Measurements from ENCODE around the gene FGF12. TPM values are rescaled to one million over a fixed set of nuclear protein-coding genes. Genes with fewer than 3 reads are reported as not detected.

FGF12 gene
- polyA plus RNA-seq, 3 donors: not detected

DNA sequence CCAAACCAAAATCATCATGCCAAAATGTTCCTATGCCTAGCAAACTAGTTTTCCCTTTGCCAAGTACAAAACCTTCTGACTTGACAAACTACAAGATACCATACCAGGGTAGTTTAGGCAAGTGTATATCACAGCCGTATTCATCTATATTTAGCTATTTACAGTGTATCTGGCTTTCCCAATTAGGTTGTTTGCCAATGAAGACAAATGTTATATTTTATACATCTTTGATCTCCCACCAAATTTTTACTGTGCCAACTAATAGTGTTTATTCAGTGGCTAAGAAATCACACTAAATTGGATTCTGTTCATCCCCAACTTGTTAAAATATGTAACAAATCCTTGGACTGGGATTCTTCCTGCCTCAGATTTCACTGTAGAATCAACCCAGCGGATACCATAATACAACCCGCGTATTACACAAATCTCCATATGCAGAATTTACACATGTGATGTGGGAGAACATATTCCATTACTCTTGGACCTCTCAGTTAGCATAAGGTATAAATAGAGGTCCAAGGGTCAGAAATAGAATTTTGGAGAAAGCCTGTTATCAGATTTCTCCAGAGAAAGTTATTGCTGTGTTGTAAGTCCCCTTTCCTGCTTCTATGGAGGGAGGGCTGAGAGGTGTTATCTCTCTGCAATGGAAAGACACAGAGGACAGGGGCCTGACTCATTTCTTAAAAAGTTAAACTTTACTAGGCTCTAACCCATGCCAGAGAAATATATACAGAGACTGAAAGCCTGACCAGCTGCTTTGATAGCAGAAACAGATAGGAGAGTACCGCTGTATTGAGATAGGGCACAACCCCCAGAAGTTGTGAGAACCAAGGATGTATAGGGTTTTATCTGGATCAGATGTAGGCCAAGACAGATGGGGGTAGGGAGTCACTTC, 467.0 kb downstream of the FGF12 start:
- H4K20me1 ChIP-seq (ENCODE audit: insufficient read depth, low read length): no peaks in the 10 kb centered on the region
- DNase-seq: no peak
- no CpG with 5 or more reads among the region's 5 CpGs for WGBS (ENCODE audit: insufficient coverage)

GRCh38 chr3:192259661-192260060, 467.7 kb downstream of the FGF12 start:
- no peak overlapping the region for H3K9ac ChIP-seq (ENCODE audit: insufficient read depth, low read length, poor library complexity, severe bottlenecking)
- Mint-ChIP-seq H3K4me3 (no peak overlapping the region), H3K4me1 (no peaks in the 10 kb centered on the region), H3K27ac (no peak overlapping the region), H3K27me3 (ENCODE audit: low read depth in 3 of 3) (no peaks in the 10 kb centered on the region), H3K36me3 (no peaks in the 10 kb centered on the region), H3K9me3 (peaks cover 0 to 4% (median 0%) of the 10 kb centered on the region in 7 donors)
- H3K79me2 ChIP-seq (ENCODE audit: insufficient read depth, low read length): no peaks in the 10 kb centered on the region
- H3K27me3 ChIP-seq (ENCODE audit: control insufficient read depth in 2 of 2, insufficient read depth in 2 of 2, low read length in 2 of 2): no peaks in the 10 kb centered on the region
- no peak overlapping the region for H3K27ac ChIP-seq (ENCODE audit: low read depth in 1 of 2, low read length in 2 of 2)
- no peaks in the 10 kb centered on the region for H3K9me3 ChIP-seq (replicated peaks in 1 of 2; ENCODE audit: control insufficient read depth in 1 of 2, insufficient read depth in 1 of 2, low read length in 2 of 2)
- intact Hi-C loops (cut with micrococcal nuclease): no loop called here
- H3K4me2 ChIP-seq (replicated peaks; ENCODE audit: extremely low read depth, low read length, poor library complexity, severe bottlenecking): no peak overlapping the region
- H2AFZ ChIP-seq (ENCODE audit: insufficient read depth, low read depth, low read length, poor library complexity, severe bottlenecking): no peak overlapping the region
- no peaks in the 10 kb centered on the region for H4K20me1 ChIP-seq (ENCODE audit: insufficient read depth, low read length)
- H3K4me3 ChIP-seq (replicated peaks in 1 of 3; ENCODE audit: low read depth in 2 of 3, low read length in 3 of 3): no peak overlapping the region
- TF ChIP-seq, protein P1, sequence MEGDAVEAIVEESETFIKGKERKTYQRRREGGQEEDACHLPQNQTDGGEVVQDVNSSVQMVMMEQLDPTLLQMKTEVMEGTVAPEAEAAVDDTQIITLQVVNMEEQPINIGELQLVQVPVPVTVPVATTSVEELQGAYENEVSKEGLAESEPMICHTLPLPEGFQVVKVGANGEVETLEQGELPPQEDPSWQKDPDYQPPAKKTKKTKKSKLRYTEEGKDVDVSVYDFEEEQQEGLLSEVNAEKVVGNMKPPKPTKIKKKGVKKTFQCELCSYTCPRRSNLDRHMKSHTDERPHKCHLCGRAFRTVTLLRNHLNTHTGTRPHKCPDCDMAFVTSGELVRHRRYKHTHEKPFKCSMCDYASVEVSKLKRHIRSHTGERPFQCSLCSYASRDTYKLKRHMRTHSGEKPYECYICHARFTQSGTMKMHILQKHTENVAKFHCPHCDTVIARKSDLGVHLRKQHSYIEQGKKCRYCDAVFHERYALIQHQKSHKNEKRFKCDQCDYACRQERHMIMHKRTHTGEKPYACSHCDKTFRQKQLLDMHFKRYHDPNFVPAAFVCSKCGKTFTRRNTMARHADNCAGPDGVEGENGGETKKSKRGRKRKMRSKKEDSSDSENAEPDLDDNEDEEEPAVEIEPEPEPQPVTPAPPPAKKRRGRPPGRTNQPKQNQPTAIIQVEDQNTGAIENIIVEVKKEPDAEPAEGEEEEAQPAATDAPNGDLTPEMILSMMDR (IDR thresholded peaks at IDR 0.05): no peak
- no peak for DNase-seq
- no CpG with 5 or more reads among the region's 3 CpGs for WGBS (ENCODE audit: insufficient coverage)
- no peaks in the 10 kb centered on the region for H3K36me3 ChIP-seq (replicated peaks in 1 of 2; ENCODE audit: control insufficient read depth in 1 of 2, insufficient read depth in 2 of 2, low read length in 2 of 2)
- H3K4me1 ChIP-seq (ENCODE audit: control insufficient read depth in 1 of 2, insufficient read depth in 2 of 2, low read length in 2 of 2): no peaks in the 10 kb centered on the region

More for the DNA sequence above, 467.0 kb downstream of the FGF12 start:
- Histone ChIP-seq H3K4me2 (replicated peaks; ENCODE audit: extremely low read depth, low read length, poor library complexity, severe bottlenecking) (no peak overlapping the region), H3K27me3 (ENCODE audit: control insufficient read depth in 2 of 2, insufficient read depth in 2 of 2, low read length in 2 of 2) (no peaks in the 10 kb centered on the region), H3K27ac (ENCODE audit: low read depth in 1 of 2, low read length in 2 of 2) (no peak overlapping the region), H3K79me2 (ENCODE audit: insufficient read depth, low read length) (no peaks in the 10 kb centered on the region), H3K36me3 (replicated peaks in 1 of 2; ENCODE audit: control insufficient read depth in 1 of 2, insufficient read depth in 2 of 2, low read length in 2 of 2) (no peaks in the 10 kb centered on the region), H3K4me1 (ENCODE audit: control insufficient read depth in 1 of 2, insufficient read depth in 2 of 2, low read length in 2 of 2) (no peaks in the 10 kb centered on the region), H3K9ac (ENCODE audit: insufficient read depth, low read length, poor library complexity, severe bottlenecking) (no peak overlapping the region), H3K9me3 (replicated peaks in 1 of 2; ENCODE audit: control insufficient read depth in 1 of 2, insufficient read depth in 1 of 2, low read length in 2 of 2) (no peaks in the 10 kb centered on the region), H3K4me3 (replicated peaks in 1 of 3; ENCODE audit: low read depth in 2 of 3, low read length in 3 of 3) (no peak overlapping the region), H2AFZ (ENCODE audit: insufficient read depth, low read depth, low read length, poor library complexity, severe bottlenecking) (no peak overlapping the region)
- no peaks in the 10 kb centered on the region for H3K27me3 Mint-ChIP-seq (ENCODE audit: low read depth in 3 of 3)
- H3K36me3 Mint-ChIP-seq: no peaks in the 10 kb centered on the region
- TF ChIP-seq, protein P1 (IDR thresholded peaks at IDR 0.05): no peak
- H3K9me3 Mint-ChIP-seq: peaks cover 0 to 2% (median 0%) of the 10 kb centered on the region in 7 donors
- H3K4me1 Mint-ChIP-seq: no peaks in the 10 kb centered on the region
- intact Hi-C loops (cut with micrococcal nuclease): no loop called here
- no peak overlapping the region for H3K4me3 Mint-ChIP-seq
- H3K27ac Mint-ChIP-seq: no peak overlapping the region

Measured in CD14-positive monocyte (primary cell).